ENCODE data around the gene OGFRL1.

GRCh38 chr6:71292001-71292400 lies 3.4 kb downstream of the OGFRL1 start:
- TF ChIP-seq CTCF (IDR thresholded peaks at IDR 0.05; ENCODE audit: low read depth, low read length, missing input control) (no peak), RXRA (IDR thresholded peaks at IDR 0.05) (no peak), SP1 (IDR thresholded peaks at IDR 0.05) (no peak), RAD21 (IDR thresholded peaks at IDR 0.05) (no peak), REST (IDR thresholded peaks at IDR 0.05) (no peak), JUND (IDR thresholded peaks at IDR 0.05) (no peak), TAF1 (conservative IDR thresholded peaks at IDR 0.05) (no peak), HNF4G (IDR thresholded peaks at IDR 0.05) (no peak), EGR1 (IDR thresholded peaks at IDR 0.05; ENCODE audit: low read depth in 2 of 2) (no peak), GABPA (IDR thresholded peaks at IDR 0.05 in 1 of 2, conservative IDR thresholded peaks at IDR 0.05 in 1 of 2) (no peak), YY1 (IDR thresholded peaks at IDR 0.05) (no peak)
- TF ChIP-seq, protein P1, sequence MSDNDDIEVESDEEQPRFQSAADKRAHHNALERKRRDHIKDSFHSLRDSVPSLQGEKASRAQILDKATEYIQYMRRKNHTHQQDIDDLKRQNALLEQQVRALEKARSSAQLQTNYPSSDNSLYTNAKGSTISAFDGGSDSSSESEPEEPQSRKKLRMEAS (IDR thresholded peaks at IDR 0.05), result no peak
- TF ChIP-seq, protein P2, sequence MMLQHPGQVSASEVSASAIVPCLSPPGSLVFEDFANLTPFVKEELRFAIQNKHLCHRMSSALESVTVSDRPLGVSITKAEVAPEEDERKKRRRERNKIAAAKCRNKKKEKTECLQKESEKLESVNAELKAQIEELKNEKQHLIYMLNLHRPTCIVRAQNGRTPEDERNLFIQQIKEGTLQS (IDR thresholded peaks at IDR 0.05), result no peak

Data from liver (tissue), 3 donors.